ENCODE data around the gene CRABP1.

DNA sequence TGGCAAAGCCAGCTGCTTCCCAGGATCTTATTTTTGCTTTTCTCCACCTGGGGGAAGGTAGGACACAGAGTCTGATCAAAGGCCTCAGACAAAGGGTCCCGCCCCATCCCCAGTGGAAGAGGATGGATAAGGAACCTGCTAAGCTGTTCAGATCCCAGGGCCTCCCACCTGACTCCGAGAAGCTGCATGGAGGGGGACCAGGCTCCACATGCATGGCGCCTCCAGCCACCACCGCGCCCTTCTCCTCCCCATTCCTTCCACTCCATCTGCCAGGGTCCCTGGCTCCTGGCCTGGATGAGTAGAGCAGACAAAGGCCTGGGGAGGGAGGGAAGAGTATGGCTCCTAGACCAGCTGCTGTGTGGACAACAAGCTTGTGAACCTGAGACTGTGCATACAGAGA lies 20.0 kb upstream of the CRABP1 start:
- TF ChIP-seq, protein P1, sequence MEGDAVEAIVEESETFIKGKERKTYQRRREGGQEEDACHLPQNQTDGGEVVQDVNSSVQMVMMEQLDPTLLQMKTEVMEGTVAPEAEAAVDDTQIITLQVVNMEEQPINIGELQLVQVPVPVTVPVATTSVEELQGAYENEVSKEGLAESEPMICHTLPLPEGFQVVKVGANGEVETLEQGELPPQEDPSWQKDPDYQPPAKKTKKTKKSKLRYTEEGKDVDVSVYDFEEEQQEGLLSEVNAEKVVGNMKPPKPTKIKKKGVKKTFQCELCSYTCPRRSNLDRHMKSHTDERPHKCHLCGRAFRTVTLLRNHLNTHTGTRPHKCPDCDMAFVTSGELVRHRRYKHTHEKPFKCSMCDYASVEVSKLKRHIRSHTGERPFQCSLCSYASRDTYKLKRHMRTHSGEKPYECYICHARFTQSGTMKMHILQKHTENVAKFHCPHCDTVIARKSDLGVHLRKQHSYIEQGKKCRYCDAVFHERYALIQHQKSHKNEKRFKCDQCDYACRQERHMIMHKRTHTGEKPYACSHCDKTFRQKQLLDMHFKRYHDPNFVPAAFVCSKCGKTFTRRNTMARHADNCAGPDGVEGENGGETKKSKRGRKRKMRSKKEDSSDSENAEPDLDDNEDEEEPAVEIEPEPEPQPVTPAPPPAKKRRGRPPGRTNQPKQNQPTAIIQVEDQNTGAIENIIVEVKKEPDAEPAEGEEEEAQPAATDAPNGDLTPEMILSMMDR (IDR thresholded peaks at IDR 0.05): no peak
- no peak for TF ChIP-seq POLR2A (IDR thresholded peaks at IDR 0.05)

Data from Peyer's patch (tissue), 4 donors.